Esophagus muscularis mucosa (tissue), 4 donors: ENCODE results near the gene RAB30. TPM values are rescaled to one million over a fixed set of nuclear protein-coding genes. Genes with fewer than 3 reads are reported as not detected.

Experiments used
- DNase-seq: peaks from one replicate; pipeline ENCODE4 v3.0.0-alpha.2; 2017; ENCODE audit errors: extremely low spot score
- H3K27ac ChIP-seq, 4 donors: fragments of 200-600 bp; sonication (generic); replicated peaks in 1 of 4; 1 replicate in 3 of 4; 2 replicates in 1 of 4; pipeline ENCODE4 v1.5.1; 2016 to 2019; ENCODE audit warnings: mild to moderate bottlenecking in 1 of 4
- H3K27me3 ChIP-seq, 4 donors: fragments of 200-600 bp; sonication (generic); one replicate each; pipeline versions ENCODE4 v1.5.1 to v1.6.0; 2016 to 2019
- H3K36me3 ChIP-seq, 4 donors: fragments of 200-600 bp; sonication (generic); one replicate each; pipeline ENCODE4 v1.5.1; 2016 to 2019
- H3K4me1 ChIP-seq, 4 donors: fragments of 200-600 bp; sonication (generic); one replicate each; pipeline ENCODE4 v1.5.1; 2016 to 2019
- H3K4me3 ChIP-seq, 4 donors: fragments of 200-600 bp; sonication (generic); 1 replicate in 2 of 4; 2 replicates in 2 of 4; pipeline ENCODE4 v1.5.1; 2016 to 2019; ENCODE audit warnings: mild to moderate bottlenecking in 4 of 4, moderate library complexity in 1 of 4
- H3K9me3 ChIP-seq, 4 donors: fragments of 200-600 bp; sonication (generic); 1 replicate in 3 of 4; 2 replicates in 1 of 4; pipeline ENCODE4 v1.5.1; 2016 to 2019
- CTCF ChIP-seq, 3 experiments: fragments of 200-600 bp in 2 of 3; fragments of 450-650 bp in 1 of 3; sonication (generic) in 2 of 3; IDR thresholded peaks; one replicate each; pipeline ENCODE4 v1.5.1; 2017 to 2019; ENCODE audit warnings: antibody characterized with exemption in 3 of 3, mild to moderate bottlenecking in 2 of 3, moderate library complexity in 1 of 3
- EP300 ChIP-seq: sonication (generic); formaldehyde crosslinking; IDR thresholded peaks from one replicate; pipeline ENCODE4 v1.6.1; 2017; ENCODE audit warnings: antibody characterized with exemption
- POLR2A ChIP-seq: fragments of 450-650 bp; IDR thresholded peaks from one replicate; pipeline ENCODE4 v1.6.1; 2017; ENCODE audit warnings: antibody characterized with exemption, moderate library complexity, mild to moderate bottlenecking, low read depth
- POLR2AphosphoS5 ChIP-seq, 2 donors: sonication (generic); formaldehyde crosslinking; IDR thresholded peaks; one replicate each; pipeline ENCODE4 v1.6.1; 2017; ENCODE audit warnings: antibody characterized with exemption in 2 of 2
- WGBS: methylation state at CpG from one replicate; pipeline ENCODE4 v1.1.5; 2018; 5-methylcytosine and 5-hydroxymethylcytosine counted together
- intact Hi-C: fragments of 100-400 bp; cut with DNase I; formaldehyde crosslinking; loops from one replicate; pipeline ENCODE4 v1.15.1; 2023
- total RNA-seq, 4 donors: library from RNA; depleted of rRNA; stranded (reverse); fragments of >200 nt; gene quantifications; one replicate each; pipeline versions ENCODE4 v1.1.0 to v1.2.1, GENCODE V29; 2016

The RAB30 gene
- total RNA-seq, 4 donors from 2014 or later, result 11.3 to 19.8 (median 18.2) TPM

GRCh38 chr11:83037877-83038276 lies 33.8 kb downstream of the RAB30 start:
- intact Hi-C loops, result no loop called here

GRCh38 chr11:83036701-83037100 lies 35.0 kb downstream of the RAB30 start:
- H3K4me1 ChIP-seq, result peaks cover 39 to 59% (median 58%) of the 10 kb centered on the region in 4 donors
- H3K27ac ChIP-seq, result no peak overlapping the region
- 93% methylated on average over 5 of the region's 5 CpGs for WGBS
- H3K4me3 ChIP-seq, result no peak overlapping the region
- no peak for DNase-seq
- TF ChIP-seq EP300, result no peak
- no peak for TF ChIP-seq POLR2A
- no peak for TF ChIP-seq CTCF (IDR thresholded peaks at IDR 0.05)
- TF ChIP-seq POLR2AphosphoS5 (IDR thresholded peaks at IDR 0.05), result no peak
- intact Hi-C loops, result no loop called here
- no peaks in the 10 kb centered on the region for H3K9me3 ChIP-seq
- H3K36me3 ChIP-seq, result no peaks in the 10 kb centered on the region
- H3K27me3 ChIP-seq, result no peaks in the 10 kb centered on the region

More at GRCh38 chr11:83037877-83038276, 33.8 kb downstream of the RAB30 start:
- H3K4me1 ChIP-seq, result peaks cover 40 to 51% (median 48%) of the 10 kb centered on the region in 4 donors
- no peaks in the 10 kb centered on the region for H3K36me3 ChIP-seq
- no peaks in the 10 kb centered on the region for H3K27me3 ChIP-seq
- DNase-seq, result no peak
- TF ChIP-seq CTCF (IDR thresholded peaks at IDR 0.05), result no peak
- no peak for TF ChIP-seq EP300
- TF ChIP-seq POLR2AphosphoS5 (IDR thresholded peaks at IDR 0.05), result no peak
- no peak for TF ChIP-seq POLR2A
- WGBS, result 63% methylated on average over 4 of the region's 4 CpGs
- H3K9me3 ChIP-seq, result no peaks in the 10 kb centered on the region
- H3K27ac ChIP-seq, result no peak overlapping the region
- H3K4me3 ChIP-seq, result no peak overlapping the region

GRCh38 chr11:83035070-83035854 lies 36.4 kb downstream of the RAB30 start:
- H3K4me1 ChIP-seq, result peaks cover 39 to 68% (median 65%) of the 10 kb centered on the region in 4 donors
- TF ChIP-seq POLR2AphosphoS5 (IDR thresholded peaks at IDR 0.05) (peak in 1 of 2 donors; percentile 30), POLR2A (peak; percentile 8), EP300 (no peak), CTCF (IDR thresholded peaks at IDR 0.05) (no peak)
- no peaks in the 10 kb centered on the region for H3K9me3 ChIP-seq
- no peak for DNase-seq
- intact Hi-C loops, result no loop called here
- no peak overlapping the region for H3K4me3 ChIP-seq
- 70% methylated on average over 6 of the region's 6 CpGs for WGBS
- H3K27me3 ChIP-seq, result no peaks in the 10 kb centered on the region
- peak overlapping the region; percentile 75 to 84 (median 82) for H3K27ac ChIP-seq
- H3K36me3 ChIP-seq, result no peaks in the 10 kb centered on the region

- Histone ChIP-seq H3K27me3 (no peaks in the 10 kb centered on the region), H3K27ac (peak overlapping the region; percentile 75 to 84 (median 82)), H3K4me1 (peaks cover 39 to 68% (median 65%) of the 10 kb centered on the region in 4 donors), H3K9me3 (no peaks in the 10 kb centered on the region), H3K4me3 (peak overlapping the region in 3 of 4 donors; percentile 47 to 51 (median 48)), H3K36me3 (no peaks in the 10 kb centered on the region)
- DNase-seq, result no peak
- no peak for TF ChIP-seq POLR2A
- no peak for TF ChIP-seq CTCF (IDR thresholded peaks at IDR 0.05)
- TF ChIP-seq EP300, result no peak
- no peak for TF ChIP-seq POLR2AphosphoS5 (IDR thresholded peaks at IDR 0.05)
- intact Hi-C loops, result no loop called here
These were observed 37.1 kb downstream of the RAB30 start for GRCh38 chr11:83034673-83035014.
